ENCODE measurements around the gene UBAC2.
"Not testable (repeated sequence)": the region's sequence is repeated elsewhere in the genome, so short reads cannot be mapped to it uniquely, and the experiment has no call there.

UBAC2 gene

DNA sequence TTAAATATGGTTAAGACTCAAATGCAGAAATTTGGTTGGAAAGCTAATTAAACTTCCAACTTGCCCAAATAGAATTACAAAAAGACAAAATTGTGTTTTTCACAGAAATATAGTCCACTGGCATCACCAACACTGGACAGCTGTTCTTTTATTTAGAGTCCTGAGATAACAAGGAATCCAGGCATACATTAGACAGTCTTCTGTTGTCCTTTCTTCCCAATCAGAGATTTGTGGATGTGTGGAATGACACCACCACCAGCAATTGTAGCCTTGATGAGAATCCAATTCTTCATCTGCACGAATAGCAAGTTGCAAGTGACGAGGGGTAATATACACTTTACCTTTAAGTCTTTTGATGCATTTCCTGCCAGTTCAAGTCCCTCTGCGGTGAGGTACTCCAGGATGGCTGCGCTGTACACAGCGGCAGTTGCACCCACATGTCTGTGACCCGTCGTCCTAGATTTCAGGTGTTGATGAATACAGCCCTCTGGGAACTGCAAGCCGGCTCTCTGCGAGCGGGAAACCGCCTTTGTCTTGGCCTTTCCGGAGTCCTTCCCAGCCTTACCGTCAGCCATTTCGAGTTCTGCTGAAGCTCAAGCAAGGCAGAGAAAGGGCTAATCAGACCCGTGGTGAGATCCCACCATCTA lies 14.7 kb downstream of the UBAC2 start:
- no peak for DNase-seq

GRCh38 chr13:99217461-99218110 lies 16.9 kb downstream of the UBAC2 start:
- DNase-seq, result no peak

DNA sequence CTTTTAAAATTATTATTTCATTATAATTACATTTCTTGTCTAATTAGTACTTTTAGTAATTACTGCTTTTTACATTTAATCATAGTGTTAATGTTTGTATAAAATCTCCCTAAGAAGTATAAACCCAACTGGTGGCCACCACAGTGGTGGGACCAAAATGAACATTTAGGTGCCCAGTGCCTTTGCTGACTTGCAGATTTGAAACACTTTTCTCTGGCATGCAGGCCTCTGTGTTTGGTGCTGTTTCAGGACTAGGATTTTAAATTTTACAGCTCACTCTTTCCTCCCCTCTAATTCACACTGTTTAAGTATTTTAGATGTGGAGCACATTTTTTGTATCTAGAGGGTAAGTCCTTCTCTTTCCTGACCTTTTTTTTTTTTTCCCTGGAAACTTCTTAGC lies 17.5 kb downstream of the UBAC2 start:
- no peak for DNase-seq

DNA sequence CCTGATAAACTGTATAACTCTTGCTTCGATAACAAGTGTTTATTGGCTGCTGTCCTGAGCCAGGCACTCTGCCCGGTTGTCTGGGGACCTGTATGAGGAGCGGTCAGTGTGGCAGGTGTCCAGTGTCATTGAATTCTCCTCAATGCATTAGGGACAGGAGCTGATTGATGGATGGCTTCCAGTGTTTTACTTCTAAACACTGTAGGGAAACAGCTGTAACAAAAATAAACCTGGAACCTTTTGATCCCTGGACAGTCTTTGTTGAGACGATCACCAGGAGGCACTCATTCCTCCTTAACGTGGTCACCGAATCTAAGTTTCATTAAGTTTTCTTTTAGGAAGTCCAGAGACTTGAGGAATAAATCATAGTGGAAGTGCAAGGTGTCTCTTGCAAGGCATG lies 17.9 kb downstream of the UBAC2 start:
- DNase-seq, result no peak

DNA sequence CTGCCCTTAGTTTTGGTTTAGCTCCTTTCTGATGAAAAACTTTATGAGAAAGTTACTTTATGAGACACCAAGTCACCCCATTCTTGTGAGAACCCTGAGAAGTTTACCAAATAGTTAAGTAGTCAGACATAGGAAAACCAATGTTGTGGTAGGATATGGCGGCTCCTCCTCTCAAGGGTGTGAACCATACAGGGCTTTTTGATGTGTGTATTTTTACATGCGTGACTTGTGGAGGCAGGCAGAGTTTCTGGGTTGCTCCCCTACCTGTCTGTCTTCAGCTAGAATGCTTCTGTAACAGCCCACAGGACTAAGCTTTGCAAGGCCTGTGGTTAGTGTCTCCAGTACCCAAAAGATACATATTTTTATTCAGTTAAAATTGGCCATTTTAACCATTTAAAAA lies 18.3 kb downstream of the UBAC2 start:
- DNase-seq, result no peak

- DNase-seq, result no peak
Observed at GRCh38 chr13:99220199-99220935, 19.7 kb downstream of the UBAC2 start.

- no peak for DNase-seq
Observed at GRCh38 chr13:99221567-99222239, 21.0 kb downstream of the UBAC2 start.

GRCh38 chr13:99223587-99223986 lies 22.9 kb downstream of the UBAC2 start:
- no peak for DNase-seq

GRCh38 chr13:99224021-99224420 lies 23.4 kb downstream of the UBAC2 start:
- DNase-seq, result no peak

GRCh38 chr13:99225078-99225477 lies 24.4 kb downstream of the UBAC2 start:
- DNase-seq, result no peak

DNA sequence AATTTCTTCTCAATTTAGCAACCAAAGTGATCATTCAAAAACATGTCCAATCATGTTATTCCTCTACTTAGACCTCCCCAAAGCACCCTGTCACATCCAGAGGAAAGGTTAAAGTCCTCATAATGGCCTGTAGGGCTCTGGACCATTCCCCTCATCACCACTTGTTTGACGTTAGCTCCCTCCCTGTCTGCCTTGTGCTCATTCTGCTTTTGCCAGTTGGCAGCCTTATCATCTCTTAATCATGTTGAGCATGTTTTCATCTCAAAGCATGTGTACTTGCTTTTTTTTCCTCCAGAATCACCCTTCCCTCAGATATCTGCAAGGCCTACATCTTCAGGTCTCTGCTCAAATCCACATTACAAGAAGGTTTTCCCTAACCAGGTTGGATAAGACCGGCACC lies 25.9 kb downstream of the UBAC2 start:
- DNase-seq, result no peak

DNA sequence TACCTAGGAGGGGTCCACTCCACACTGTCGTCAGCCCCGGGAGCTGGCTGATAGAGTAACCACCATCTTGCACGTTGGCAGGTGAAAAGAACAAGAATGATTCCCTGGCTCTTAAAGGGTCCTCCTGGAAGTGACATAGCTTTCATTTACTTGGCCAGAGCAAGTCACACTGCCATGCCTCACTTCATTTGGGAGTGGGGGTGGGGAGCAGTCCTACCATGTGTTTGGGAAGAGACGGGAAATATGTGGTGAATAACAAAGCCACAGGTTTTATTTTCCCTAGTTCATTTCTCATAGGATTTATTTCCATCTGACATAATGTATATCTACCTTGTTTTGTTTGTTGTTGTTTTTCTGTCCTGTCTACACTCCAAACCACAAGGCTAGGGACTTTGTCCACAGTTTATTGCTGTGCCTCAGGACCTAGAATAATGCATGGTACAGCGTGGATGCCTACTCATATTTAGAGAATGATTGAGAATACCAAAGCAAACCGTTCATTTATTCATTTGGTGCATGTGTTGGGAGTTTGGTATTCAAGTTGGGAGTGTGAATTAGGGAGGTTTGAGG lies 26.8 kb downstream of the UBAC2 start:
- DNase-seq, result no peak

- DNase-seq, result no peak
Observed at GRCh38 chr13:99227909-99228688, 27.4 kb downstream of the UBAC2 start.

DNA sequence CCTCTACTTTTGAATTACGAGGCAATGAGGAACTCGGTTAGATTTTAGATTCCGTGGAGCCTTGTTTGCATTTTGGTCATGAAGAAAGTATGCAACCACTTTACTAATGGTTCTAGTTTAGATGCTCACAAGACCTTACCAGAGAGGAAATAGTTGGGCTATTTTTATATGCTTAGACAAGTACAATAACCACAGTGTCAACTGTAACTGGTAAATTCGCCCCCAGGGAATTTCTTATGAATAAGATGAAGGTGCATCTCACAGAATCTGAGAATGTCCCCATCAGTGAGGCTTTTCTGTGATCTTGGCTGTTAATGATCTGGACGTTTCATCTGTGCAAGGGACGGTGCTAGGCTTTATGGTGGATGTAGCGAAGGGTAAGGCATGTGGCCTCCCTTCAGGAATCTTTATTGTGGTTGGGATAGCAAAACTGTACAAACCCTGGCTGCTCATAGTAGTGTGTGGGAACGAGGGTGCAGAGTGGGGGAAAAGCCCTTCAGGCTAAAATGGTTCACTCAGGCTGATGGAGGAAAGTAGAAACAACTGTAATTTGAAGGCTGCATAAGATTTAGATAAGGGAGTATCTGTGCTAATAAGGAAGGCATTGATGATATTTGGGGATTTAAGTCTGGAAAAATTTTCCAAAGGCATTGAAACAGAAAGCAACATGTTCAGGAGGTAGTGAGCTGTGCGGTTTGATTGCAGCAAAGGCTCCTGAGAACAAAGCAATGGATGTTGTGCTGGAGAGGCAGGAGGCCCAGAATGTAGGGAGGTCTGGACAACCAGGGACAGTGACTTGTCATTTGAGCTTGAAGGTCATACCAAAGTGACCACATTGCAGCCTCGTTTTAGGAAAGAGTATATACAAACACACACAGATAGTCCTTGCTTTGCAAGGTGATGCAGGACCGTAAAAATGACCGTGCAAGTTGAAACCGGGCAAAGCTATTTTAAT lies 28.4 kb downstream of the UBAC2 start:
- DNase-seq, result no peak

DNA sequence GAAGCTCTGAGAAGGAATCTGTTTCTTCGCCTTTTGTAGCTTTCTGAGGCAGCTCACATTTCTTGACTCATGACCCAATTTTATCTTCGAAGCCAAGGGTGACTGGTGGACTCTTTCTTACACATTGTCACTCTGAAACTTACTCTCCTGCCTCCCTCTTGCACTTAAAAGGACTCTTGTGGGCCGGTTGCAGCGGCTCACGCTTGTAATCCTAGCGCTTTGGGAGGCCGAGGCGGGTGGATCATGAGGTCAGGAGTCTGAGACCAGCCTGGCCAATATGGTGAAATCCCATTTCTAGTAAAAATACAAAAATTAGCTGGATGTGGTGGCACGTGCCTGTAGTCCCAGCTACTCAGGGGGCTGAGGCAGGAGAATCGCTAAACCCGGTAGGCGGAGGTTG lies 29.9 kb downstream of the UBAC2 start:
- not testable (repeated sequence) for DNase-seq

DNA sequence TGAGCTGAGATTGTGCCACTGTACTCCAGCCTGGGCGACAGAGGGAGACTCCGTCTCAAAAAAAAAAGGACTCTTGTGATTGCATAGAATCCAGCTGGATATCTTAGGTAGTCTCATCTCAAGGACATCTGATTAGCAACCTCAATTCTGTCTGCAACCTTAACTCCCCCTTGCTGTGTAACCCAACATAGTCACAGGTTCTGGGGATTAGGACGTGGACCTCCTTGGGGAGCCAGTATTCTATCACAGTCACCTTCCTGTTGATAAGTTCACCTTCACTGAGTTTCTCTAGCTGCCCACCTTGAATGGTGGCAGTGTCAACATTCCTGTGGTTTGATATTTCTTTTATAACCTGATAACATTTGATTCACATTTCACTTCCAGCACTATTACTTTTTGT lies 30.3 kb downstream of the UBAC2 start:
- DNase-seq, result no peak

DNA sequence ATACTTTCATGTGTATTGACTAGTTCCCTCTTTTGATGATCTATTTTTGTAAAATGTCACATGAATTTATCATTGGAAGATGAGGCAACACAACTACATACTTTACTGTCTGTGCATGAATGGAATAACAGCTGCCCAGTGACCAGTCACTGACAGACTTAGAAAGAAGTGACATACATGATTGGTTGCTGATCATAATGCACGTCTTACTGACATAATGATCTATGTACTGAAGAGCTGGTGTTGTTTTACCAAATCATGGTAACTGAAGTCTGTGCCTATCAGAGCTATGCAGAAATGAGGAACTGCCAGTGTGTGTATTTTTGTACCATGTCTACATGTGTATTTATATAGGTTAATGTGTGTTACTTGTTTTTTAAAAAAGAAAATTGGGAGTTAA lies 31.1 kb downstream of the UBAC2 start:
- DNase-seq, result no peak

DNA sequence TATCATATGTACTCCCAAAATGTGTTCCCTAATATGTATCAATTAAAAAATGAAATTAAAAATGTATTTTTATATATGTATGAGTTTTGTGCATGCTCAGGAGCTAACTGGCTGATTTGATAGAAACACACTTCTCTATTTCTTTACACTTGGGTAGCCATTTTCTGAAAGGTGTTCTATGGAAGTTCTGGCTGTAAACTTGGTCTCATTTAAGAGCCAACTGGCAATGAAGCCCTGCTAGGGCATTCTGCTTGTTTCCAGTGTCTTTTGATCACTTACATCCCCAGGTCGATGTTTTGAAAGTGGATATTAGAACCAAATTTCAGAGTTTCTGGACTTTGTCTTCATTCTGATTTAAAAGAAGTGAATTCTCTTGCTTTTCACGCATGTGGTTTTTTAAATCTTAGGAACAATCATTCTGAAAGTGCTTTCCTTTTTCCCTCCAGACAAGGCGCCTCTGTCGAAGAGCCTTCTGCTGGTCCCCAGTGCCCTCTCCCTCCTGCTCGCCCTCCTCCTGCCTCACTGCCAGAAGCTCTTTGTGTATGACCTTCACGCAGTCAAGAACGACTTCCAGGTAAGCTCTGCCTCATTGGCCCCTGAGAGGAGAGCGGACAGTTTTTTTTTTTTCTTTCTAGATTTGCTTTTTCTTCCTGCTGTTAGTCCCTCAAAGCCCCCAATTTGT lies 37.5 kb downstream of the UBAC2 start:
- DNase-seq, result no peak

- no peak for DNase-seq
Observed at GRCh38 chr13:99246100-99246499, 45.4 kb downstream of the UBAC2 start.

DNA sequence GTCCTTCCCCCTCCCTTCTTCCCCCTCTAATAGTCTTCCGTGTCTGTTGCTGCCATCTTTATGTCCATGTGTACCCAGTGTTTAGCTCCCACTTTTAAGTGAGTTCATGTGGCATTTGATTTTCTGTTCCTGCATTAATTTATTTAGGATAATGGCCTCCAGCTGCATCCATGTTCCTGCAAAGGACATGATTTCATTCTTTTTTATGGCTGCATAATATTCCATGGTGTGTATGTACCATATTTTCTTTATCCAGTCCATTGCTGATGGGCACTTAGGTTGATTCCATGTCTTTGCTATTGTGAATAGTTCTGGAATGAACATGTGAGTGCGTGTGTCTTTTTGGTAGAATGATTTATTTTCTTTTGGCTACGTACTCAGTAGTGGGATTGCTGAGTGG lies 48.5 kb downstream of the UBAC2 start:
- not testable (repeated sequence) for DNase-seq

- DNase-seq, result not testable (repeated sequence)
Observed at GRCh38 chr13:99249606-99250005, 49.0 kb downstream of the UBAC2 start.
